ENCODE data around the gene CCDC137.

Gene CCDC137

GRCh38 chr17:81700353-81701287 is 34.1 kb downstream of the CCDC137 start:
- no peak overlapping the region for H3K4me3 ChIP-seq (ENCODE audit: low read depth, low read length)

GRCh38 chr17:81701288-81702071 is 34.9 kb downstream of the CCDC137 start:
- H3K4me3 ChIP-seq (ENCODE audit: low read depth, low read length) = no peak overlapping the region

GRCh38 chr17:81702934-81703746 is 36.6 kb downstream of the CCDC137 start, which contains the start of gene MRPL12:
MRPL12 (plus strand) TSS chr17:81703367; CDS start chr17:81703502, 135 bp downstream.
- H3K4me3 ChIP-seq (ENCODE audit: low read depth, low read length) = peak within 1 kb of the TSS; percentile 95

GRCh38 chr17:81703747-81704654 is 37.5 kb downstream of the CCDC137 start:
- peak overlapping the region; percentile 95 for H3K4me3 ChIP-seq (ENCODE audit: low read depth, low read length)

GRCh38 chr17:81705518-81706231 is 39.1 kb downstream of the CCDC137 start:
- no peak overlapping the region for H3K4me3 ChIP-seq (ENCODE audit: low read depth, low read length)

- H3K4me3 ChIP-seq (ENCODE audit: low read depth, low read length) = no peak overlapping the region
Observed at GRCh38 chr17:81706232-81706611, 39.7 kb downstream of the CCDC137 start.

- H3K4me3 ChIP-seq (ENCODE audit: low read depth, low read length) = no peak overlapping the region
Observed at GRCh38 chr17:81706757-81707624, 40.5 kb downstream of the CCDC137 start.

- H3K4me3 ChIP-seq (ENCODE audit: low read depth, low read length) = no peak overlapping the region
Observed at GRCh38 chr17:81707725-81708646, 41.4 kb downstream of the CCDC137 start.

GRCh38 chr17:81708739-81709185 is 42.2 kb downstream of the CCDC137 start:
- H3K4me3 ChIP-seq (ENCODE audit: low read depth, low read length) = no peak overlapping the region

GRCh38 chr17:81710514-81711308 is 44.2 kb downstream of the CCDC137 start:
- peak overlapping the region; percentile 17 for H3K4me3 ChIP-seq (ENCODE audit: low read depth, low read length)

GRCh38 chr17:81711814-81712467 is 45.4 kb downstream of the CCDC137 start, which contains the start of gene SLC25A10:
SLC25A10 (plus strand) TSS chr17:81712284; CDS start chr17:81712427, 143 bp downstream.
- peak within 1 kb of the TSS; percentile 57 for H3K4me3 ChIP-seq (ENCODE audit: low read depth, low read length)

GRCh38 chr17:81712468-81713003 is 46.0 kb downstream of the CCDC137 start:
- H3K4me3 ChIP-seq (ENCODE audit: low read depth, low read length) = peak overlapping the region; percentile 57

GRCh38 chr17:81713004-81713555 is 46.5 kb downstream of the CCDC137 start:
- peak overlapping the region; percentile 57 for H3K4me3 ChIP-seq (ENCODE audit: low read depth, low read length)

- no peak overlapping the region for H3K4me3 ChIP-seq (ENCODE audit: low read depth, low read length)
Observed at GRCh38 chr17:81713556-81714411, 47.2 kb downstream of the CCDC137 start.
